NCI-H2227 treated with DMSO at 0.1 percent for 48 hours (cell line): ENCODE results near the gene PPP3R1.

Experiments used
- DNase-seq: peaks from one replicate; lab custom pipeline; 2025; lab: John Stamatoyannopoulos, UW

The PPP3R1 gene

GRCh38 chr2:68234405-68234804 is 17.9 kb downstream of the PPP3R1 start:
- DNase-seq: peak; percentile 38

GRCh38 chr2:68231061-68231372 is 21.3 kb downstream of the PPP3R1 start:
- no peak for DNase-seq

- DNase-seq: no peak
Observed at GRCh38 chr2:68230241-68231060, 21.9 kb downstream of the PPP3R1 start.

GRCh38 chr2:68226794-68227193 is 25.5 kb downstream of the PPP3R1 start:
- DNase-seq: no peak

GRCh38 chr2:68225119-68225632 is 27.2 kb downstream of the PPP3R1 start:
- peak; percentile 43 for DNase-seq

GRCh38 chr2:68223419-68223818 is 28.9 kb downstream of the PPP3R1 start:
- no peak for DNase-seq

- no peak for DNase-seq
Observed at GRCh38 chr2:68222287-68222686, 30.0 kb downstream of the PPP3R1 start.

GRCh38 chr2:68218343-68218901 is 33.9 kb downstream of the PPP3R1 start:
- no peak for DNase-seq

GRCh38 chr2:68217729-68218128 is 34.6 kb downstream of the PPP3R1 start:
- no peak for DNase-seq

- no peak for DNase-seq
Observed at GRCh38 chr2:68216454-68217310, 35.6 kb downstream of the PPP3R1 start.

GRCh38 chr2:68214381-68214780 is 38.0 kb downstream of the PPP3R1 start:
- no peak for DNase-seq

- DNase-seq: no peak
Observed at GRCh38 chr2:68206793-68207192, 45.5 kb downstream of the PPP3R1 start.

- DNase-seq: no peak
Observed at GRCh38 chr2:68203587-68203986, 48.7 kb downstream of the PPP3R1 start.

GRCh38 chr2:68200157-68200787 is 52.1 kb downstream of the PPP3R1 start:
- DNase-seq: no peak

- DNase-seq: peak; percentile 52
Observed at GRCh38 chr2:68196120-68196716, 56.1 kb downstream of the PPP3R1 start.

GRCh38 chr2:68195096-68195495 is 57.2 kb downstream of the PPP3R1 start:
- no peak for DNase-seq

GRCh38 chr2:68193787-68194372 is 58.5 kb downstream of the PPP3R1 start:
- no peak for DNase-seq

- no peak for DNase-seq
Observed at GRCh38 chr2:68193144-68193543, 59.2 kb downstream of the PPP3R1 start.

- no peak for DNase-seq
Observed at GRCh38 chr2:68190991-68191731, 61.2 kb downstream of the PPP3R1 start.

- DNase-seq: no peak
Observed at GRCh38 chr2:68189991-68190784, 62.1 kb downstream of the PPP3R1 start.
